NT2/D1 (cell line): ENCODE results near the gene CCDC85C.

ENCODE experiments used
- SUZ12 ChIP-seq: IDR thresholded peaks from 2 replicates; pipeline ENCODE4 v1.6.1; 2011; ENCODE audit not compliant: insufficient read length, insufficient read depth; ENCODE audit errors: extremely low read depth
- YY1 ChIP-seq: IDR thresholded peaks from 2 replicates; pipeline ENCODE4 v1.6.1; 2011; ENCODE audit not compliant: insufficient read length, insufficient read depth
- ZNF274 ChIP-seq: IDR thresholded peaks from 2 replicates; pipeline ENCODE4 v1.6.1; 2011; ENCODE audit warnings: mild to moderate bottlenecking, low read depth, low read length

DNA sequence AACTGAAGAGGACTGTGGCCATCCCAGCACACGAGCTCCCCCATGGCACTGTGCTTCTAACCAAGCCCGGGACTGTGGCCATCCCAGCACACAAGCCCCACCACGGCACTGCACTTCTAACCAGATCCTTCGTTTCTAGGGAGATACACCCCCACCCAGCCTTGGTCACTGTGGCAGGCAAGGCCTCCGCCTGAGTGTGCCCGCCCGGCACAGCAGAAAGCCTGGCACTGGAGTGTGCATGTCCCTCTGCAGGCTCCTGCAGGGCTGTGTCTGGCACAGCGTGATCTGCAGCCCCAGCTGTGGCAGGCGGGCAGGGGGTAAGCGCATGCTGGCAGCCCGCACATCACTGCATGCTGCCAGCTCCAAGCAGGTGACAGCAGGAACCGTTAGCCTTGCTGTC lies 49.8 kb downstream of the CCDC85C start:
- no peak for TF ChIP-seq ZNF274
- no peak for TF ChIP-seq YY1
- TF ChIP-seq SUZ12 = no peak
